GM12864 (cell line): ENCODE data around the gene AATK.

Experiments used
- DNase-seq: peaks from one replicate; pipeline ENCODE4 v3.0.0-alpha.2; 2011; ENCODE audit warnings: low read depth
- H3K4me3 ChIP-seq: 2 replicates; pipeline ENCODE4 v1.5.1; 2011; ENCODE audit warnings: mild to moderate bottlenecking, low read depth, low read length, control low read depth
- TF ChIP-seq, protein P1 (sequence below): IDR thresholded peaks from 2 replicates; pipeline ENCODE4 v1.5.1; 2011; ENCODE audit warnings: low read depth, mild to moderate bottlenecking, moderate library complexity, low read length, control low read depth, inconsistent platforms; ENCODE audit errors: missing control alignments

Gene AATK

GRCh38 chr17:81192386-81193050, 26.5 kb upstream of the AATK start:
- H3K4me3 ChIP-seq = no peak overlapping the region
- TF ChIP-seq, protein P1, sequence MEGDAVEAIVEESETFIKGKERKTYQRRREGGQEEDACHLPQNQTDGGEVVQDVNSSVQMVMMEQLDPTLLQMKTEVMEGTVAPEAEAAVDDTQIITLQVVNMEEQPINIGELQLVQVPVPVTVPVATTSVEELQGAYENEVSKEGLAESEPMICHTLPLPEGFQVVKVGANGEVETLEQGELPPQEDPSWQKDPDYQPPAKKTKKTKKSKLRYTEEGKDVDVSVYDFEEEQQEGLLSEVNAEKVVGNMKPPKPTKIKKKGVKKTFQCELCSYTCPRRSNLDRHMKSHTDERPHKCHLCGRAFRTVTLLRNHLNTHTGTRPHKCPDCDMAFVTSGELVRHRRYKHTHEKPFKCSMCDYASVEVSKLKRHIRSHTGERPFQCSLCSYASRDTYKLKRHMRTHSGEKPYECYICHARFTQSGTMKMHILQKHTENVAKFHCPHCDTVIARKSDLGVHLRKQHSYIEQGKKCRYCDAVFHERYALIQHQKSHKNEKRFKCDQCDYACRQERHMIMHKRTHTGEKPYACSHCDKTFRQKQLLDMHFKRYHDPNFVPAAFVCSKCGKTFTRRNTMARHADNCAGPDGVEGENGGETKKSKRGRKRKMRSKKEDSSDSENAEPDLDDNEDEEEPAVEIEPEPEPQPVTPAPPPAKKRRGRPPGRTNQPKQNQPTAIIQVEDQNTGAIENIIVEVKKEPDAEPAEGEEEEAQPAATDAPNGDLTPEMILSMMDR = no peak
- no peak for DNase-seq

- DNase-seq = no peak
- TF ChIP-seq, protein P1 = no peak
- H3K4me3 ChIP-seq = no peak overlapping the region
Observed at GRCh38 chr17:81191646-81192045, 25.6 kb upstream of the AATK start.

- DNase-seq = no peak
- TF ChIP-seq, protein P1 = no peak
- H3K4me3 ChIP-seq = no peak overlapping the region
Observed at GRCh38 chr17:81191116-81191515, 25.1 kb upstream of the AATK start.

DNA sequence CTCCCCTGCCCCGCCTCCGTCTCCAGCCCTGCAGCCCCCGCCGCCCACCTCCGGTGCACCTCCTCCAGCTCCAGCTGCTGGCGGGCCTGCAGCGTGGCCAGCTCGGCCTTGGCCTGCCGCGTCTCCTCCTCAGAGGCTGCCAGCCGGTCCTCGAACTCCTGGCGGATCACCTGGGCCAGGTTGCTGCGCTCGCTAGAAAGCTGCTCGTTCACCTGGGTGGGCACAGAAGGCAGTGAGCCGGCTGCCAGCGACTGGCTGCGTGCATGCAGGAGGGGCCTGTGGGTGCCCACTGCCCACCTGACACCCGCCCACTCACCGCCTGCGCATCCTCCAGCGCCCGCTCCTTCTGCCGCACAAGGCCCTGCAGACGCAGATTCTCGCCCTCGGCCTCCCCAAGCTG, 24.6 kb upstream of the AATK start:
- no peak overlapping the region for H3K4me3 ChIP-seq
- DNase-seq = no peak
- TF ChIP-seq, protein P1 = no peak

GRCh38 chr17:81189670-81190530, 23.9 kb upstream of the AATK start:
- H3K4me3 ChIP-seq = no peak overlapping the region
- DNase-seq = no peak
- TF ChIP-seq, protein P1 = no peak

GRCh38 chr17:81189016-81189415, 23.0 kb upstream of the AATK start:
- DNase-seq = no peak
- H3K4me3 ChIP-seq = no peak overlapping the region
- TF ChIP-seq, protein P1 = no peak
